Measurements from ENCODE around the gene PSMD2.

The PSMD2 gene

GRCh38 chr3:184291738-184292445 is 7.1 kb upstream of the PSMD2 start:
- no peak for TF ChIP-seq POLR2A (IDR thresholded peaks at IDR 0.05; ENCODE audit: low read length)
- no peak for TF ChIP-seq GATA1 (IDR thresholded peaks at IDR 0.05; ENCODE audit: low read depth, low read length)
- DNase-seq, result no peak

GRCh38 chr3:184295771-184296170 is 3.3 kb upstream of the PSMD2 start:
- no peak for DNase-seq

GRCh38 chr3:184296616-184297015 is 2.4 kb upstream of the PSMD2 start:
- TF ChIP-seq POLR2A (IDR thresholded peaks at IDR 0.05; ENCODE audit: low read length), result no peak
- TF ChIP-seq GATA1 (IDR thresholded peaks at IDR 0.05; ENCODE audit: low read depth, low read length), result no peak

More at GRCh38 chr3:184295771-184296170, 3.3 kb upstream of the PSMD2 start:
- no peak for TF ChIP-seq GATA1 (IDR thresholded peaks at IDR 0.05; ENCODE audit: low read depth, low read length)
- no peak for TF ChIP-seq POLR2A (IDR thresholded peaks at IDR 0.05; ENCODE audit: low read length)

GRCh38 chr3:184299488-184300377 is 692 bp downstream of the PSMD2 start:
- peak; percentile 56 to 78 for DNase-seq
- TF ChIP-seq GATA1 (IDR thresholded peaks at IDR 0.05; ENCODE audit: low read depth, low read length) (no peak), POLR2A (IDR thresholded peaks at IDR 0.05; ENCODE audit: low read length) (no peak)

More at GRCh38 chr3:184296616-184297015, 2.4 kb upstream of the PSMD2 start:
- no peak for DNase-seq

- no peak for DNase-seq
- TF ChIP-seq POLR2A (IDR thresholded peaks at IDR 0.05; ENCODE audit: low read length) (no peak), GATA1 (IDR thresholded peaks at IDR 0.05; ENCODE audit: low read depth, low read length) (no peak)
Observed at GRCh38 chr3:184300378-184300720, 1.3 kb downstream of the PSMD2 start.

GRCh38 chr3:184305577-184305976 is 6.5 kb downstream of the PSMD2 start:
- TF ChIP-seq GATA1 (IDR thresholded peaks at IDR 0.05; ENCODE audit: low read depth, low read length) (no peak), POLR2A (IDR thresholded peaks at IDR 0.05; ENCODE audit: low read length) (no peak)
- DNase-seq, result peak; percentile 63 to 72

- DNase-seq, result peak; percentile 80 to 87
- no peak for TF ChIP-seq POLR2A (IDR thresholded peaks at IDR 0.05; ENCODE audit: low read length)
- no peak for TF ChIP-seq GATA1 (IDR thresholded peaks at IDR 0.05; ENCODE audit: low read depth, low read length)
Observed at GRCh38 chr3:184306341-184306972, 7.4 kb downstream of the PSMD2 start.

GRCh38 chr3:184307915-184308314 is 8.9 kb downstream of the PSMD2 start:
- no peak for TF ChIP-seq GATA1 (IDR thresholded peaks at IDR 0.05; ENCODE audit: low read depth, low read length)
- TF ChIP-seq POLR2A (IDR thresholded peaks at IDR 0.05; ENCODE audit: low read length), result no peak

GRCh38 chr3:184308744-184309143 is 9.7 kb downstream of the PSMD2 start:
- TF ChIP-seq GATA1 (IDR thresholded peaks at IDR 0.05; ENCODE audit: low read depth, low read length) (no peak), POLR2A (IDR thresholded peaks at IDR 0.05; ENCODE audit: low read length) (no peak)
- peak; percentile 51 to 71 for DNase-seq

More at GRCh38 chr3:184307915-184308314, 8.9 kb downstream of the PSMD2 start:
- peak; percentile 65 to 73 for DNase-seq

GRCh38 chr3:184311633-184312032 is 12.6 kb downstream of the PSMD2 start:
- no peak for DNase-seq
- TF ChIP-seq POLR2A (IDR thresholded peaks at IDR 0.05; ENCODE audit: low read length), result no peak
- no peak for TF ChIP-seq GATA1 (IDR thresholded peaks at IDR 0.05; ENCODE audit: low read depth, low read length)

- no peak for TF ChIP-seq GATA1 (IDR thresholded peaks at IDR 0.05; ENCODE audit: low read depth, low read length)
- peak; percentile 9 for TF ChIP-seq POLR2A (IDR thresholded peaks at IDR 0.05; ENCODE audit: low read length)
- peak; percentile 96 to 98 for DNase-seq
Observed at GRCh38 chr3:184314363-184314699, 15.3 kb downstream of the PSMD2 start, which contains the start of gene EIF4G1. EIF4G1 (plus strand) TSS chr3:184314606; CDS start chr3:184315797, 1,191 bp downstream.

- peak; percentile 88 to 92 for DNase-seq
- peak; percentile 44 for TF ChIP-seq POLR2A (IDR thresholded peaks at IDR 0.05; ENCODE audit: low read length)
- TF ChIP-seq GATA1 (IDR thresholded peaks at IDR 0.05; ENCODE audit: low read depth, low read length), result no peak
Observed at GRCh38 chr3:184314700-184315542, 15.9 kb downstream of the PSMD2 start.

- TF ChIP-seq POLR2A (IDR thresholded peaks at IDR 0.05; ENCODE audit: low read length) (peak; percentile 15), GATA1 (IDR thresholded peaks at IDR 0.05; ENCODE audit: low read depth, low read length) (no peak)
- peak; percentile 59 to 70 for DNase-seq
Observed at GRCh38 chr3:184315543-184315867, 16.5 kb downstream of the PSMD2 start.
